Fibroblast of skin of abdomen (primary cell): ENCODE data around the gene DAZ2. TPM values are rescaled to one million over a fixed set of nuclear protein-coding genes. Genes with fewer than 3 reads are reported as not detected.
"Not testable (repeated sequence)": the region's sequence is repeated elsewhere in the genome, so short reads cannot be mapped to it uniquely, and the experiment has no call there.

Experiments used
- DNase-seq: peaks from one replicate; pipeline ENCODE4 v3.0.0-alpha.2; 2013
- polyA plus RNA-seq, 2 experiments: library from polyadenylated mRNA; unstranded; fragments of 120-200 nt; gene quantifications; one replicate each; pipeline ENCODE4 v1.2.1, GENCODE V29; 2013; ENCODE audit not compliant: insufficient read length in 2 of 2

DAZ2 gene, protein sequence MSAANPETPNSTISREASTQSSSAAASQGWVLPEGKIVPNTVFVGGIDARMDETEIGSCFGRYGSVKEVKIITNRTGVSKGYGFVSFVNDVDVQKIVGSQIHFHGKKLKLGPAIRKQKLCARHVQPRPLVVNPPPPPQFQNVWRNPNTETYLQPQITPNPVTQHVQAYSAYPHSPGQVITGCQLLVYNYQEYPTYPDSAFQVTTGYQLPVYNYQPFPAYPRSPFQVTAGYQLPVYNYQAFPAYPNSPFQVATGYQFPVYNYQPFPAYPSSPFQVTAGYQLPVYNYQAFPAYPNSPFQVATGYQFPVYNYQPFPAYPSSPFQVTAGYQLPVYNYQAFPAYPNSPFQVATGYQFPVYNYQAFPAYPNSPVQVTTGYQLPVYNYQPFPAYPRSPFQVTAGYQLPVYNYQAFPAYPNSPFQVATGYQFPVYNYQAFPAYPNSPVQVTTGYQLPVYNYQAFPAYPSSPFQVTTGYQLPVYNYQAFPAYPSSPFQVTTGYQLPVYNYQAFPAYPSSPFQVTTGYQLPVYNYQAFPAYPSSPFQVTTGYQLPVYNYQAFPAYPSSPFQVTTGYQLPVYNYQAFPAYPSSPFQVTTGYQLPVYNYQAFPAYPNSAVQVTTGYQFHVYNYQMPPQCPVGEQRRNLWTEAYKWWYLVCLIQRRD
- polyA plus RNA-seq (2013, experiment 1 of 2; ENCODE audit: insufficient read length): not detected
- polyA plus RNA-seq (2013, experiment 2 of 2; ENCODE audit: insufficient read length): not detected

DNA sequence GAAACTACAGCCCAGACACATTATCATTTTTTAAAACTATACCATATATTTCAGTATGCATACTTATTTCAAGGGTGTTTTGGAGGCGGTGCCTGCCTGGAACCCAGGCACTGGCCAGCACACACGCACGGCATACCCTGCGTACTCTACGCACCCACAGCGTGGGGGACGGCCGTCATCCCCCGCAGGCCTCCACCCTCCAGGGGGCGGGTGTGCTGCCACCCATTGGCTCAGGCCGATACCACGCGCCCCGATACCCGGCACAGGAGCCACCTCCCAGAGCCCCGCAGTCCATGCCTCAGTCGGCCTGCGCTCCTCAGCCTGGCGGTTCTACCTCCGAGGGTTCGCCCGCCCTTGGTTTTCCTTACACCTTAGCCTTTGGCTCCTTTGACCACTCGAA, at the start of gene DAZ2:
DAZ2 (plus strand) TSS at position 301 of the 400 bp plus-strand sequence. CDS start 208 bp downstream, outside the sequence.
- DNase-seq: not testable (repeated sequence)

DNA sequence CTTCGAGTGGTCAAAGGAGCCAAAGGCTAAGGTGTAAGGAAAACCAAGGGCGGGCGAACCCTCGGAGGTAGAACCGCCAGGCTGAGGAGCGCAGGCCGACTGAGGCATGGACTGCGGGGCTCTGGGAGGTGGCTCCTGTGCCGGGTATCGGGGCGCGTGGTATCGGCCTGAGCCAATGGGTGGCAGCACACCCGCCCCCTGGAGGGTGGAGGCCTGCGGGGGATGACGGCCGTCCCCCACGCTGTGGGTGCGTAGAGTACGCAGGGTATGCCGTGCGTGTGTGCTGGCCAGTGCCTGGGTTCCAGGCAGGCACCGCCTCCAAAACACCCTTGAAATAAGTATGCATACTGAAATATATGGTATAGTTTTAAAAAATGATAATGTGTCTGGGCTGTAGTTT, 20.4 kb upstream of the DAZ2 start, which contains the start of gene DAZ1:
DAZ1 (minus strand) TSS at position 101 of the 400 bp plus-strand sequence. CDS start 208 bp downstream, outside the sequence.
- not testable (repeated sequence) for DNase-seq

DNA sequence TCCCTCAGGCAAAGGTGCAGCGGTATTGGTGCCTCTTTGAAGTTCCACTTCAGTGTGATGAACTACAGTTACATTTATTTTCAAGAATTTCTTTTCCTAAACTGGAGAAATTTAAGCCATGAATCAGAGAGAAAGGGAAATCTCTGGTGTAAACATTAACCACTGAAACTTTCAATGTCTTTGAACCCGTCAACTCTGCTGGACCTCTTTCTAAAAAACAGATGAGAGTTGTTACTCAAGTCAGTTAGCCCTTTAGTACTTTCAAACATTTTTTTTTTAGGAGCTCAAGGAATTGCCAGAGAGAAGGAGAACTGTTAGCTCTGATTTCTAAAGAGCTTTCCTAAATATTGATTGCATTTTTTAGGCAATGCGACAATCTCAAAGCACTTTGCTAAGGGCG, 11.9 kb upstream of the DAZ2 start:
- not testable (repeated sequence) for DNase-seq

DNA sequence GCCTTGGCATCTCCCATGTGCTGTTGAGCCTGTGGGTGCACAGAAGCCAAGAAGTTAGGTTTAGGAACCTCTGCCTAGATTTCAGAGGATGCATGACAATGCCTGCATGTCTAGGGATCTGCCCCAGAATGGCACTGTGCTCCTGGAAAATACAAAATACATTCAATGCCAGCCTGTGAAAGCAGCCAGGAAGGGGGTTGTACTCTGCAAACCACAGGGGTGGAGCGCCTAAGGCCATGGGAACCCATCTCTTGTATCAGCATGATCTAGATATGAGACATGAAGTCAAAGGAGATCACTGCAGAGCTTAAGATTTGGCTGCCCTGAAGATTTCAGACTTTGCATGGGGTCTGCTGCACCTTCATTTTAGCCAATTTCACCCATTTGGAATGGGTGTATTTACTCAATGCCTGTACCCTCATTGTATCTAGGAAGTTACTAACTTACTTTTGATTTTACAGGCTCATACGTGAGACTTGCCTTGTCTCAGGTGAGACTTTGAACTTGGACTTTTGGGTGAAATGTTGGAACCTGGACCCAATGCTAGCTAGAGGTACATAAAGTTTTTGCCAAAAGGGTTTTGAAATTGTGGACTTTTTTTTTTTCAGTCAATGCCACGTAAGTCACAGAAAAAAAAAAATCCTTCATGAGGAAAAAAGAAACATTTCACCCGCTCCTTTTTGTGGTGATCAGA, 9.4 kb upstream of the DAZ2 start:
- not testable (repeated sequence) for DNase-seq

DNA sequence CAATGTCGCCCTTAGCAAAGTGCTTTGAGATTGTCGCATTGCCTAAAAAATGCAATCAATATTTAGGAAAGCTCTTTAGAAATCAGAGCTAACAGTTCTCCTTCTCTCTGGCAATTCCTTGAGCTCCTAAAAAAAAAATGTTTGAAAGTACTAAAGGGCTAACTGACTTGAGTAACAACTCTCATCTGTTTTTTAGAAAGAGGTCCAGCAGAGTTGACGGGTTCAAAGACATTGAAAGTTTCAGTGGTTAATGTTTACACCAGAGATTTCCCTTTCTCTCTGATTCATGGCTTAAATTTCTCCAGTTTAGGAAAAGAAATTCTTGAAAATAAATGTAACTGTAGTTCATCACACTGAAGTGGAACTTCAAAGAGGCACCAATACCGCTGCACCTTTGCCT, 8.7 kb upstream of the DAZ2 start:
- DNase-seq: not testable (repeated sequence)
